HUES48 (cell line): ENCODE measurements around the gene B4GALNT2.
A peak's percentile ranks its signal among the peaks of the same experiment; 100 is the strongest.

ENCODE experiments used
- H3K27ac ChIP-seq: one replicate; pipeline ENCODE4 v1.7.0; 2013; ENCODE audit warnings: low read depth, low read length, inconsistent platforms
- H3K27me3 ChIP-seq: 2 replicates; pipeline ENCODE4 v1.6.1; 2013; ENCODE audit warnings: mild to moderate bottlenecking, low read length; ENCODE audit not compliant: control insufficient read depth, insufficient read depth
- H3K36me3 ChIP-seq: 2 replicates; pipeline ENCODE4 v1.6.1; 2013; ENCODE audit warnings: low read length; ENCODE audit not compliant: control insufficient read depth, insufficient read depth
- H3K4me1 ChIP-seq: 2 replicates; pipeline ENCODE4 v1.6.1; 2013; ENCODE audit warnings: mild to moderate bottlenecking, low read length; ENCODE audit not compliant: control insufficient read depth, insufficient read depth
- H3K4me3 ChIP-seq: 2 replicates; pipeline ENCODE4 v1.5.1; 2013; ENCODE audit warnings: mild to moderate bottlenecking, low read depth, low read length
- H3K9ac ChIP-seq: 2 replicates; pipeline ENCODE4 v1.6.1; 2013; ENCODE audit warnings: mild to moderate bottlenecking, low read depth, low read length, moderate library complexity
- H3K9me3 ChIP-seq: 2 replicates; pipeline ENCODE4 v1.6.1; 2013; ENCODE audit warnings: low read length; ENCODE audit not compliant: control insufficient read depth, insufficient read depth

The B4GALNT2 gene

DNA sequence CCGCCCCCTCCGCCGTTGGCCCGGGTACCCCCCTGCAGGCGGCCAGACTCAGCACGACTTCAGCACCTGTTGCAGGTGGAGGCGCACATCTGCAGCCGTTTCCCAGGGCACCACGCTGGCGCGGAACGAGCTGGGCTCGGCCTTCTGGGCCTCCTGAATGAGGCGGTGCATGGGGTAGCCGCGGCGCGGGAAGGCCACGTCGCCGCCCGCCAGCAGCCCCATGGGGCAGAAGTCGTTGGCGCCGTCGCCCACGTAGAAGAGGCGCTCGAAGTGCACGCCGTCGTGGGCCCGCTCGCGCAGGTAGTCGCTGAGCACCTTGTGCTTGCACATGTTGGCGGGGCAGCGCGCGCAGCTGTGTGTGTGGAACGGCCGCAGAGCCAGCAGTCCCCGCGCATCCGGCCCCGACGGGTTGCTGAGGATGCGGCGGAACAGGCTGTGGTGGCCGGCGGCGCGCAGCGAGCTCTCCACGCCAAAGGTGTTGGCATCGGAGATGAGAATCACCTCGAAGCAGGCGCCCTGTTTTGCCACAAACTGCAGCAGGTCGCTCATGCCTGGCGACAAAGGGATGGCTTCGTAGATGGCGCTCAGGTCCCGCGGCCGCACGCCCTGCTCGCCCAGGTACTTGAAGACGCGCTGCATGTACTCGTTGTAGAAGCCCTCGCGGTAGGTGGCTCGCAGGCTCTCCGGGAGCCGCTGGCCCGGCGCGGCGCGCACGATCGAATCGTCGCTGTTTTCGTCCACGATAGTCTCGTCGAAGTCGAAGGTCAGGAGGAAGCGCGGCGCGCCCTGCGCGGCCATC lies 91.8 kb downstream of the B4GALNT2 start:
- H3K9ac ChIP-seq, result peak overlapping the region; percentile 30; the same call in 1 of the 2 replicates
- H3K27me3 ChIP-seq, result peaks cover 67% of the 10 kb centered on the region
- no peak overlapping the region for H3K27ac ChIP-seq
- H3K4me3 ChIP-seq, result peak overlapping the region; percentile 53
- H3K4me1 ChIP-seq, result peaks cover 7% of the 10 kb centered on the region; the same call in 1 of the 2 replicates
- no peaks in the 10 kb centered on the region for H3K36me3 ChIP-seq
- no peaks in the 10 kb centered on the region for H3K9me3 ChIP-seq

DNA sequence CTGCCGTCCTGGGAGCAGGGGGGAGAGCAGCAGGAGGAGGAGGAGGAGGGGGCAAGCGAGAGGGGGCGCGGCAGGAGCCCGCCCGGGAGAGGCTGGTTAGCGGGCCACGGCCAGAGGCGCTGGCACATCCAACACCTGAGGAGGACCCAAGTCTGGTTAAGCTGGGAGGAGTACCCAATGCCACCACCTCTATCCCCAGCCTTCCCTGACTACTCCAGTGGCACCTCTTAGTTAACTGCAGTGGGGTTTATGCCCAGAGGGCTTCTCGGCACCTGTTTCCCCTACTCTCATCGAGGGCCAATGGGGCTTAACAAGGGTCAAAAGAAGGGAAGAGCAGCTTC lies 92.4 kb downstream of the B4GALNT2 start:
- H3K9ac ChIP-seq, result no peak overlapping the region
- H3K4me3 ChIP-seq, result peak overlapping the region; percentile 53
- peaks cover 7% of the 10 kb centered on the region; the same call in 1 of the 2 replicates for H3K4me1 ChIP-seq
- no peak overlapping the region for H3K27ac ChIP-seq
- H3K27me3 ChIP-seq, result peaks cover 72% of the 10 kb centered on the region
- no peaks in the 10 kb centered on the region for H3K36me3 ChIP-seq
- H3K9me3 ChIP-seq, result no peaks in the 10 kb centered on the region

DNA sequence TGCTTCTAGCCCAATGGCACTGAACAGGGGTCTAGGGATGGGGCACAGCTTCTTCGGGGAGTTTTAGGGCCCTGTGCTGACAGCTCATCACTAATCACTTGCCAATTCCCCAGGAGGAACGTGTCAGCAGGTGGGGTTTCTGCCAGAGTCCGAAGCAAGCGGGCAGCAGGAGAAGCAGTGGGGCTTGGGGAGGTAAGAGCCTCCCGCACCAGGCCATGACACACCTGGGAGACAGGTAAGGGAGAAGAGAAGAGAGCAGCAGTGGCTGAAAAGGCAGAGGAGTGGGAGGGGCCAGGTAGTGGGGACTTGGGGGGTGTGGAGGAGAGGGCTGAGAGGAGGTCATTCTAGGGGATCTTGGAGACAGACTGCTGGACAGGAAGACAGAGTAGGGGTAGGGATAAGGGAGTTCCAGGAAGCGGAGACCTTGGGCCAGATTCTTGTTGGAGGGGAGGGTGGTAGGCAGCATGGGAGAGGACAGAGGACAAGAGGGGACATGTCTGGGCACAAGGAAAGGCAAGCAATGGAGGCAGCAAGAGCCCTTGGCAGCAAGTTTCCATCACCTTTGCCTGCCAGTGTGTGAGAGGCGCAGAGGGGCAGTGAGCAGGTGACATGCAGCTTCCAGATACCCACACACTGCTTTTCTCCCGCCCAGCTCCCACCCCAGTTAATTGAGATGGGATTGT lies 93.1 kb downstream of the B4GALNT2 start:
- no peaks in the 10 kb centered on the region for H3K36me3 ChIP-seq
- H3K9me3 ChIP-seq, result no peaks in the 10 kb centered on the region
- no peak overlapping the region for H3K9ac ChIP-seq
- H3K27ac ChIP-seq, result no peak overlapping the region
- H3K4me1 ChIP-seq, result peaks cover 7% of the 10 kb centered on the region; the same call in 1 of the 2 replicates
- H3K4me3 ChIP-seq, result no peak overlapping the region
- peaks cover 78% of the 10 kb centered on the region for H3K27me3 ChIP-seq
